Spinal cord (tissue), 10 donors: ENCODE results near the gene ACTL7B. TPM values are rescaled to one million over a fixed set of nuclear protein-coding genes. Genes with fewer than 3 reads are reported as not detected.
A peak's percentile ranks its signal among the peaks of the same experiment; 100 is the strongest.
"Not testable (repeated sequence)": the region's sequence is repeated elsewhere in the genome, so short reads cannot be mapped to it uniquely, and the experiment has no call there.

Experiments used
- DNase-seq, 6 donors: peaks; one replicate each; pipeline versions ENCODE4 v3.0.0 to v3.0.0-alpha.2; 2013 to 2015; ENCODE audit warnings: low spot score in 6 of 6, low read depth in 4 of 6
- H3K27ac ChIP-seq: one replicate; pipeline ENCODE4 v1.5.1; 2013; ENCODE audit warnings: low read depth, low read length, control low read depth
- H3K27me3 ChIP-seq: one replicate; pipeline ENCODE4 v1.6.1; 2013; ENCODE audit warnings: low read length; ENCODE audit not compliant: control insufficient read depth, insufficient read depth
- H3K36me3 ChIP-seq: one replicate; pipeline ENCODE4 v1.6.1; 2013; ENCODE audit warnings: low read length; ENCODE audit not compliant: control insufficient read depth, insufficient read depth
- H3K4me1 ChIP-seq: one replicate; pipeline ENCODE4 v1.6.1; 2013; ENCODE audit warnings: low read length; ENCODE audit not compliant: control insufficient read depth, insufficient read depth
- H3K4me3 ChIP-seq: one replicate; pipeline ENCODE4 v1.5.1; 2013; ENCODE audit warnings: low read depth, low read length, control low read depth
- H3K9me3 ChIP-seq: one replicate; pipeline ENCODE4 v1.6.1; 2013; ENCODE audit warnings: low read length; ENCODE audit not compliant: control insufficient read depth, insufficient read depth
- WGBS: methylation state at CpG from one replicate; pipeline ENCODE4 v1.1.5; 2013; ENCODE audit warnings: missing lambda C conversion rate; ENCODE audit not compliant: insufficient coverage; 5-methylcytosine and 5-hydroxymethylcytosine counted together
- long read RNA-seq, 4 donors: transcript quantifications; one replicate each; lab custom pipeline, GENCODE V29; 2026
- polyA plus RNA-seq, 2 donors: library from polyadenylated mRNA; unstranded; fragments of 120-200 nt; gene quantifications; one replicate each; pipeline ENCODE4 v1.2.1, GENCODE V29; 2013; ENCODE audit not compliant: insufficient read length in 2 of 2
- total RNA-seq, 2 donors: library from RNA; depleted of rRNA in 1 of 2; stranded (reverse); fragments of 120-200 nt in 1 of 2; fragments of >200 nt in 1 of 2; gene quantifications; one replicate each; pipeline versions ENCODE4 v1.2.3 to v1.2.4, GENCODE V29; 2013 to 2014
- donor health status: healthy.

Gene ACTL7B, protein sequence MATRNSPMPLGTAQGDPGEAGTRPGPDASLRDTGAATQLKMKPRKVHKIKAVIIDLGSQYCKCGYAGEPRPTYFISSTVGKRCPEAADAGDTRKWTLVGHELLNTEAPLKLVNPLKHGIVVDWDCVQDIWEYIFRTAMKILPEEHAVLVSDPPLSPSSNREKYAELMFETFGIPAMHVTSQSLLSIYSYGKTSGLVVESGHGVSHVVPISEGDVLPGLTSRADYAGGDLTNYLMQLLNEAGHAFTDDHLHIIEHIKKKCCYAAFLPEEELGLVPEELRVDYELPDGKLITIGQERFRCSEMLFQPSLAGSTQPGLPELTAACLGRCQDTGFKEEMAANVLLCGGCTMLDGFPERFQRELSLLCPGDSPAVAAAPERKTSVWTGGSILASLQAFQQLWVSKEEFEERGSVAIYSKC
- total RNA-seq (not detected), polyA plus RNA-seq (not detected)
- long read RNA-seq, donor 1, result 0 reads
- long read RNA-seq, donor 2, result 0 reads
- long read RNA-seq, donor 3, result 0 reads
- long read RNA-seq, donor 4, result 0 reads

DNA sequence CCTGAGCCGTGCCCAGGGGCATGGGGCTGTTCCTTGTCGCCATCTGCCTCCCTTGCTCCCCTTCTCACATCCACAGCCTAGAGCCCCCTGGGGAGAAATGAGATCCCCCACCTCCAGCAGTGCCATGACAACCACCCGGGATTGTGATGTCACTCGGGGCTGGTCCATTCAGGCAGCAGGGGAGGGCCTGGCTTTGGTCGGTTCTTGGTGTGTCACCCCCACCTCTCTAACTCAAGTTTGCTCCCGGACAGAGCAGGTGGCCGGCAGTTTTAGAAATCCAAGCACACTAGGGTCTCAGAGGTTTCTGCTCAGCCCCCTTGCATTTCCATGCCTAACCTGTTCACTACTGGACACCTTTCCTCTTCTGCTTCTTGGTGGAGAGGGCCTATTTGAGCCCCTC, at the start of gene ACTL7B:
Gene ACTL7B, minus strand, starts transcription at position 99 of the 400 bp plus-strand sequence. Its CDS starts 56 bp downstream, at position 43.
- H3K4me1 ChIP-seq, result no peaks in the 10 kb centered on the region
- no peaks in the 10 kb centered on the region for H3K27me3 ChIP-seq
- WGBS, result 74% methylated on average over 7 of the region's 7 CpGs

DNA sequence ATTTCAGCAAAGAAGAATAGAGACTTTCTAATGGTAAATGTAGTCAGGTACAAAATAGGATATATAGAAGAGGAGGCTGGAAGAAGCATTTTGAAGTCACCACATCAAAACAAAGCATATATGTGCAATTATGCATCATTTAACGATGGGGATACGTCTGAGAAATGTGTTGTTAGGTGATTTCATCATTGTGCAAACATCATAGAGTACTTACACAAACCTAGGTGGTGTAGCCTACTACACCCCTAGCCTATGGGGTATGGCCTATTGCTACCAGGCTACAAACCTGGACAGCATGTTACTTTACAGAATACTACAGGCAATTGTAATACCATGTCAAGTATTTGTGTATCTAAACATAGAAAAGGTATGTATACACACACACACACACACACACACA, 49.7 kb upstream of the ACTL7B start:
- H3K4me3 ChIP-seq, result no peak overlapping the region
- no peaks in the 10 kb centered on the region for H3K27me3 ChIP-seq
- H3K4me1 ChIP-seq, result no peaks in the 10 kb centered on the region
- DNase-seq, result no peak
- peaks cover 30% of the 10 kb centered on the region for H3K36me3 ChIP-seq
- no peaks in the 10 kb centered on the region for H3K9me3 ChIP-seq
- no CpG with 5 or more reads among the region's 2 CpGs for WGBS
- no peak overlapping the region for H3K27ac ChIP-seq

More for the DNA sequence above, at the start of gene ACTL7B:
- DNase-seq, result no peak
- H3K27ac ChIP-seq, result no peak within 1 kb of the TSS
- H3K9me3 ChIP-seq, result no peaks in the 10 kb centered on the region
- H3K36me3 ChIP-seq, result peaks cover 6% of the 10 kb centered on the region
- no peak within 1 kb of the TSS for H3K4me3 ChIP-seq

DNA sequence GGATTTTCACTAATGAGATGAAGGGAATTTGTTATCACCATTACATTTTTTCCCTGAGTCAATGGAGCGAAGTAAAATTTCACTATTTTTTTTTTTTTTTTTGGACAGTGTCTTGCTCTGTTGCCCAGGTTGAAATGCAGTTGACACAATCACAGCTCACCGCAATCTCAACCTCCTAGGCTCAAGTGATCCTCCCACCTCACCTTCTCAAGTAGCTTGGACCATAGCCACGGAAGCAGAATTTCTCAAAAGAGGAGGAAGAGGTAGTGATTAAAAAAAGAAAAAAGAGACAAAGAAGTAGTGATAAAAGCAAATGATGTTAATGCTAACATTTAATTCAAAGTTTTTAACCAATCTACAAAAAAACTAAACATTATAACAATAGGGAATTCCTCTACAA, 48.4 kb upstream of the ACTL7B start:
- DNase-seq, result no peak
- Histone ChIP-seq H3K9me3 (no peaks in the 10 kb centered on the region), H3K4me3 (no peak overlapping the region), H3K4me1 (no peaks in the 10 kb centered on the region), H3K27ac (no peak overlapping the region), H3K36me3 (peaks cover 29% of the 10 kb centered on the region), H3K27me3 (no peaks in the 10 kb centered on the region)
- WGBS, result no CpG with 5 or more reads among the region's 3 CpGs

DNA sequence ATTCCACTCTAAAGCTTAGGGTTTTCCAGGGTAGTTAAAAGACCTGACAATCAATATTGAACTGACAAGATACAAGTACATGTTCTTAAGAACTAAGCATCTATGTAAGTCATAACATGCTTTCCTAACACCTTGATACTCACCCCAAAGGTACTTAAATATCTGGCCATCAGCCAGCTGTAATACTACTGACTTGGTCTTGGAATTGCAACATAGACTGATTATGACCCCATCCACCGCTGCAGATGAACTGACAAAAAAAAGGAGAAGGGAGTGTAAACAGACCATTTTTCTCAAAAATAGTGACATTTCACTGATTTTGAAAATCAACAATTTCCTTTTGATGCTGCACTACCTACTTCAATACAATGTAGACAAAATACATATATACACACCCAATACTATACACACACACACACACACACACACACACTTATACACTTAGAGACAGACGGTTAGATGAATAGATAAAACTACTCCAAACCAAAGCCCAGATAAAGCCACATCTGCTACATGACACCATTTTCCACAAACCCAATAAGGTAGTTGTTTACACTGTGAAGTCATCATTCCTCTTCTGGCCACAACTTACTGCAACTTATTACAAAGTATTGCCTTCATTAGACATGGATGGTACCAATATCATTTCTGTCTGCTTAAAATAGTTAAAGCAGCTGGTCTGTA, 47.8 kb upstream of the ACTL7B start:
- H3K27me3 ChIP-seq, result no peaks in the 10 kb centered on the region
- no peak overlapping the region for H3K27ac ChIP-seq
- H3K4me1 ChIP-seq, result no peaks in the 10 kb centered on the region
- WGBS, result 100% methylated on average over 1 of the region's 2 CpGs
- no peak for DNase-seq
- no peak overlapping the region for H3K4me3 ChIP-seq
- no peaks in the 10 kb centered on the region for H3K9me3 ChIP-seq
- H3K36me3 ChIP-seq, result peaks cover 34% of the 10 kb centered on the region

DNA sequence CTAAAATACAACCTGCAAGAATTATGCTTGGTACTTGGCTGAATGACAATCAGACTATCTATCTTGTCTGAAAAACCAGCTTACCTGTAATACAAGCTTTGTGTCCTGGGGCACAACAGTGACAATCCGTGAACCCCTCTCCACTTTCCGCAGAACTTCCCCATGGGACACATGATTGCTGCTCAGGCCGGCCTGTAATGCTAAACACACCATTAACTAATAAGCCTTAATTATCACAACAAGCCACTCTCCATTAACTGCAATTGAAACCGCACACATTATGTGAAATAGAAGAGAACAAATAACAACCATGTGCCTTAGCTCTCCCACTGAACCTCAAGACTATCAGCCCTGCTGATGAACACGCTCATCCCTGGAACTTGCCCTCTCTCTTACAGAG, 44.4 kb upstream of the ACTL7B start:
- Histone ChIP-seq H3K4me1 (no peaks in the 10 kb centered on the region), H3K9me3 (no peaks in the 10 kb centered on the region), H3K36me3 (peaks cover 39% of the 10 kb centered on the region), H3K4me3 (no peak overlapping the region), H3K27me3 (no peaks in the 10 kb centered on the region), H3K27ac (no peak overlapping the region)
- WGBS, result 75% methylated on average over 5 of the region's 5 CpGs
- DNase-seq, result peak in 1 of 6 donors; percentile 71

DNA sequence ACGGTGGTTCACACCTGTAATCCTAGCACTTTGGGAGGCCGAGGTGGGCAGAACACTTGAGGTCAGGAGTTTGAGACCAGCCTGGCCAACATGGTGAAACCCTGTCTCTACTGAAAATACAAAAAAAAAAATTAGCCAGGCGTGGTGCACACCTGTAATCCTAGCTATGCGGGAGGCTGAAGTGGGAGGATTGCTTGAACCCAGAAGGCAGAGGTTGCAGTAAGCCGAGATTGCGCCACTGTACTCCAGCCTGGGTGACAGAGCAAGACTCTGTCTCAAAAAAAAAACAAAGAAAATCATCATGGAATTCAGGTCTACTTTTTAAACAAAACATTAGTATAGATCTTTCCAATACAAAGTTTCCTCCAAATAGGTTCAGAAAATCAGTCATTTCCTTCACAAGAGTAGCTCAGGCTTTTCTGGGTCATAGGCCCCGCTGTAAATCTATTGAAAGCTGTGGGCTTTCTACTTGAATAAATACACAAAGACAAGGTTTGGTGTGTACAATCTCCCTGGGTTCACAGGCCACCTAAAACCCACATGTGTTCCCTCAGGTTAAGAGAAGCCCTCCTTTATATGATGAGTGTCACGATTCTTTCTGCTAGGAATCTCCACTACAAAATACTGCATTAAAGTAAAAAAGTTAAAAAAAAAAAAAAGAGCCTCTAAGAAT, 43.4 kb upstream of the ACTL7B start:
- H3K27me3 ChIP-seq, H3K9me3 ChIP-seq, H3K4me1 ChIP-seq, H3K4me3 ChIP-seq, DNase-seq, H3K27ac ChIP-seq: not testable (repeated sequence)
- peaks cover 44% of the 10 kb centered on the region for H3K36me3 ChIP-seq
- WGBS, result 84% methylated on average over 4 of the region's 8 CpGs

DNA sequence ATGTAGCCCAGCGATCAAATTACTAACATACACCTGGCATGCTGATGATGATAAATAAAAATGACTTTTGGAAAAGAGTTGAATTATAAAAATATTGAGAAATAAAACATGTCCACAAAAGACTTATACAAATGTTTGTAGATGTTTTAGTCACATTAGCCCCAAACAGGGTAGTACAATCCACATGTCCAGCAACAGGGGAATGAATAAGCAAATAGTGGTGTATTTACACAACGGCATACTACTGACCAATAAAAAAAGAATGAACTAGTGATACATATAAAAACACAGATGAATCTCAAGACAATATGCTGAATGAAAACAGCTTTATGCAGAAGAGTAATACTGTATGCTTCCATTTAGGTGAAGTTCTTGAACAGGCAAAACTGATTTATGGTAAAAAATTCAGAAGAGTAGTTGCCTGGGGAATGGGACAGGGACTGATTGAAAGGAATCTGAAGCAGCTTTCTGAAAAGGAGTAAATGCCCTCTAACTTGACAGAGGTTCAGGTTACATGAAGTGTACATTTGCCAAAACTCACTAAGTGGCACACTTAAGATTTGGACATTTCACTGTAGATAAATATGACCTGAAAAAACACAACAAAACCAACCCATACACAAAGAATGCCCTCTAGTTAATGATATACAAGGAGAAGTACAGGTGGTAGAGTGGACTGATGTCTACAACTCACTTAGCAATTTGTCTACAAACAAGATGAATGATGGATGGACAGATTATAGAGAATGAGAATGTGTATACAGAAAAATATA, 41.7 kb upstream of the ACTL7B start:
- Histone ChIP-seq H3K9me3 (no peaks in the 10 kb centered on the region), H3K4me1 (no peaks in the 10 kb centered on the region), H3K36me3 (peaks cover 43% of the 10 kb centered on the region), H3K4me3 (no peak overlapping the region), H3K27me3 (no peaks in the 10 kb centered on the region), H3K27ac (no peak overlapping the region)
- no CpG with 5 or more reads among the region's 2 CpGs for WGBS
- DNase-seq, result no peak

DNA sequence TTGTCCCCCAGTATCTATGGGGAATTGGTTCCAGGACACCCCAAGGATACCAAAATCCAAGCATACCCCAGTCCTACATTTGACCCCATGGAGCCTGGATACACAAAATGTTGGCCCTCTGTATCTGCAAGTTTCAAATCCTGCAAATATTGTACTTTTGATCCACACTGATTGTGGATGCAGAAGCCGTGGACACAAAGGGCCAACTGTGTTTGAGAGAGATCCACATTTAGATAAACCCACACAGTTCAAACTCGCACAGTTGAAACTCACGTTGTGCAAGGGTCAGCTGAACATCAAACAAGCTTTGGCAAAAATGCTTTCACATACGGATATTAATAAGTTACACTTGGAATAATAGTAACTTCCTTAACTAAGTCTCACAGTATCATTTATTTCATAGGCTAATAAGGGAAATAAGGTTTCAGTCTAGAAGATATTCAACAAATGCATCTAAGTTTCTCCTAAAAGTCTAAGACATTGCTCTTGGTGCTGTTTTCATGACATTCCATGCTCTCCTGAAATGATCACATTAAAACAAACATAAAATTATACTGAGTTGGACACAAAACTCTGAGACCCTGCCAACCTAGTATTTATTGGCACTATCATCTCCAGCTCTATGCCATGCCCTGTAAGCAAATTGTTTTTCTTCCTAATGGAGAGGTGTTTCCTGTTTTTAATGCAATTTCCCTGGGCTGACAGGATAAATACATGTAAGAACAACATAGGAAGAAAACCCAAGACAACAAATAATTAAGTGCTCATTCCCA, 38.6 kb upstream of the ACTL7B start:
- H3K4me1 ChIP-seq, result no peaks in the 10 kb centered on the region
- DNase-seq, result no peak
- H3K9me3 ChIP-seq, result no peaks in the 10 kb centered on the region
- H3K36me3 ChIP-seq, result peaks cover 46% of the 10 kb centered on the region
- H3K27me3 ChIP-seq, result no peaks in the 10 kb centered on the region
- H3K4me3 ChIP-seq, result no peak overlapping the region
- no CpG with 5 or more reads among the region's 4 CpGs for WGBS
- H3K27ac ChIP-seq, result no peak overlapping the region
